Neutrophil (primary cell): Measurements from ENCODE around the gene NRXN2.

ENCODE experiments used
- H3K27ac ChIP-seq: fragments of 200-600 bp; sonication (generic); 2 replicates; pipeline ENCODE4 v1.5.1; 2016; ENCODE audit warnings: mild to moderate bottlenecking, moderate library complexity
- H3K27me3 ChIP-seq: fragments of 200-600 bp; sonication (generic); 2 replicates; pipeline ENCODE4 v1.6.0; 2016; ENCODE audit warnings: mild to moderate bottlenecking
- H3K36me3 ChIP-seq: fragments of 200-600 bp; sonication (generic); 2 replicates; pipeline ENCODE4 v1.5.1; 2017
- H3K4me1 ChIP-seq, 2 experiments: fragments of 200-600 bp in 1 of 2; sonication (generic) in 1 of 2; 1 replicate in 1 of 2; 2 replicates in 1 of 2; pipeline versions ENCODE4 v1.5.1 to v1.6.1; 2013 to 2016; ENCODE audit warnings: low read depth in 1 of 2, low read length in 1 of 2, mild to moderate bottlenecking in 1 of 2, moderate library complexity in 1 of 2; ENCODE audit not compliant: control insufficient read depth in 1 of 2, insufficient read depth in 1 of 2
- H3K4me3 ChIP-seq, 2 experiments: fragments of 200-600 bp in 1 of 2; sonication (generic) in 1 of 2; 1 replicate in 1 of 2; 2 replicates in 1 of 2; pipeline ENCODE4 v1.5.1; 2013 to 2016; ENCODE audit warnings: low read depth in 1 of 2, low read length in 1 of 2, mild to moderate bottlenecking in 1 of 2, moderate library complexity in 1 of 2
- H3K9me3 ChIP-seq: fragments of 200-600 bp; sonication (generic); 2 replicates; pipeline ENCODE4 v1.5.1; 2016
- CTCF ChIP-seq: fragments of 200-600 bp; sonication (generic); IDR thresholded peaks from 2 replicates; pipeline ENCODE4 v1.5.1; 2016; ENCODE audit warnings: antibody characterized with exemption

NRXN2 gene

GRCh38 chr11:64745189-64745520 lies 22.2 kb upstream of the NRXN2 start:
- Histone ChIP-seq H3K4me3 (peak overlapping the region; percentile 82 to 98), H3K27ac (peak overlapping the region; percentile 100), H3K4me1 (peaks cover 35 to 40% of the 10 kb centered on the region in 2 experiments), H3K36me3 (peaks cover 20% of the 10 kb centered on the region), H3K27me3 (no peaks in the 10 kb centered on the region), H3K9me3 (no peaks in the 10 kb centered on the region)
- TF ChIP-seq CTCF = peak; percentile 32

DNA sequence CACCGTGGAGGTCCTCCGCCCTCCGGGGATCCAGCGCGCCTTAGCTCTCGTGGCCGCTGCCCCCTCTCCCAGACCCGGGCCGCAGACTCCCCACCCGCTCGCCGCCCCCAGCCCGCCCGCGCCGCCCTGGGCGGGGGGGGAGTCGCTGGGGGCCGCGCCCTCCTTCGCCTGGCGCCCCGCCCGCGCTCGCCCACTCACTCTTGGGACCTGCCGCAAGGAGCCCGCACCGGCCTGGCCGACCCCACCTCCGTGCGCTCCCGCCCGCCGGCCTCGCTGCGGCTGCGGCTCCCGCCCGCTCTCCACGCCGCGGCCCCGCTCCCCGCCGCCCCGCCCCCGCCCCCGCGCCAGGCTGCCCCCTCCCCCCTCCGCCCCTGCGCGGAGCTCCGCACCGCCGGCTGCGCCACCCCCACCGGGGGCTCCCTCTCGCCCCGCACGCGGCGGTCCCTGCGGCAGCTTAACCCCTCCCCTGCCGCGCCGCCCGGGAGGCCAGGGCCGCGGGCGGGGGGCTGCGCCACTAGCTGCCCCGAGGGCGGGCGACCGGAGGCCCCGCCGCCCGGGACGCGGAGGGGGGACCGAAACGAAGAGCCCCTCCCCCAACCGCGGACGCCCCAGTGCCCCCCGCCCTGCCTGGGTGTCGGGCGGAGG lies 21.7 kb upstream of the NRXN2 start:
- Histone ChIP-seq H3K4me1 (peaks cover 35 to 40% of the 10 kb centered on the region in 2 experiments), H3K4me3 (peak overlapping the region; percentile 98), H3K27me3 (no peaks in the 10 kb centered on the region), H3K36me3 (peaks cover 20% of the 10 kb centered on the region), H3K27ac (peak overlapping the region; percentile 100), H3K9me3 (no peaks in the 10 kb centered on the region)
- no peak for TF ChIP-seq CTCF

GRCh38 chr11:64743591-64744543 lies 20.9 kb upstream of the NRXN2 start, which contains the start of gene RASGRP2:
Gene RASGRP2 (minus strand): TSS chr11:64744142. CDS start chr11:64742866, 1,276 bp downstream.
- Histone ChIP-seq H3K4me1 (peaks cover 35 to 40% of the 10 kb centered on the region in 2 experiments), H3K27me3 (no peaks in the 10 kb centered on the region), H3K27ac (peak within 1 kb of the TSS; percentile 100), H3K4me3 (peak within 1 kb of the TSS; percentile 98), H3K9me3 (no peaks in the 10 kb centered on the region), H3K36me3 (peaks cover 28% of the 10 kb centered on the region)
- peak; percentile 81 for TF ChIP-seq CTCF

GRCh38 chr11:64742889-64743590 lies 20.0 kb upstream of the NRXN2 start:
- H3K27ac ChIP-seq = peak overlapping the region; percentile 100
- no peaks in the 10 kb centered on the region for H3K9me3 ChIP-seq
- H3K36me3 ChIP-seq = peaks cover 36% of the 10 kb centered on the region
- peak; percentile 96 for TF ChIP-seq CTCF
- peak overlapping the region; percentile 98 for H3K4me3 ChIP-seq
- no peaks in the 10 kb centered on the region for H3K27me3 ChIP-seq
- H3K4me1 ChIP-seq = peaks cover 35 to 40% of the 10 kb centered on the region in 2 experiments

GRCh38 chr11:64742087-64742888 lies 19.3 kb upstream of the NRXN2 start:
- Histone ChIP-seq H3K27me3 (no peaks in the 10 kb centered on the region), H3K4me3 (peak overlapping the region; percentile 98), H3K36me3 (peaks cover 43% of the 10 kb centered on the region), H3K27ac (peak overlapping the region; percentile 100), H3K9me3 (no peaks in the 10 kb centered on the region), H3K4me1 (peaks cover 35 to 40% of the 10 kb centered on the region in 2 experiments)
- TF ChIP-seq CTCF = no peak
